PFSK-1 (cell line): ENCODE results near the gene TMEM151A.

Experiments used
- POLR2AphosphoS5 ChIP-seq: IDR thresholded peaks from 2 replicates; pipeline ENCODE4 v1.6.1; 2012; ENCODE audit warnings: low read depth, mild to moderate bottlenecking, control low read depth, low read length, moderate library complexity
- TAF1 ChIP-seq: IDR thresholded peaks from 2 replicates; pipeline ENCODE4 v1.6.1; 2012; ENCODE audit warnings: low read length, control low read depth, borderline replicate concordance; ENCODE audit not compliant: insufficient read depth
- TF ChIP-seq, protein P1 (sequence below), 2 experiments: IDR thresholded peaks; 2 replicates each; pipeline versions ENCODE4 v1.6.1 to v1.8.0; 2011 to 2012; ENCODE audit warnings: low read depth in 2 of 2, low read length in 2 of 2, control low read depth in 1 of 2, inconsistent platforms in 1 of 2, mild to moderate bottlenecking in 1 of 2, moderate library complexity in 1 of 2; ENCODE audit not compliant: insufficient read depth in 1 of 2

DNA sequence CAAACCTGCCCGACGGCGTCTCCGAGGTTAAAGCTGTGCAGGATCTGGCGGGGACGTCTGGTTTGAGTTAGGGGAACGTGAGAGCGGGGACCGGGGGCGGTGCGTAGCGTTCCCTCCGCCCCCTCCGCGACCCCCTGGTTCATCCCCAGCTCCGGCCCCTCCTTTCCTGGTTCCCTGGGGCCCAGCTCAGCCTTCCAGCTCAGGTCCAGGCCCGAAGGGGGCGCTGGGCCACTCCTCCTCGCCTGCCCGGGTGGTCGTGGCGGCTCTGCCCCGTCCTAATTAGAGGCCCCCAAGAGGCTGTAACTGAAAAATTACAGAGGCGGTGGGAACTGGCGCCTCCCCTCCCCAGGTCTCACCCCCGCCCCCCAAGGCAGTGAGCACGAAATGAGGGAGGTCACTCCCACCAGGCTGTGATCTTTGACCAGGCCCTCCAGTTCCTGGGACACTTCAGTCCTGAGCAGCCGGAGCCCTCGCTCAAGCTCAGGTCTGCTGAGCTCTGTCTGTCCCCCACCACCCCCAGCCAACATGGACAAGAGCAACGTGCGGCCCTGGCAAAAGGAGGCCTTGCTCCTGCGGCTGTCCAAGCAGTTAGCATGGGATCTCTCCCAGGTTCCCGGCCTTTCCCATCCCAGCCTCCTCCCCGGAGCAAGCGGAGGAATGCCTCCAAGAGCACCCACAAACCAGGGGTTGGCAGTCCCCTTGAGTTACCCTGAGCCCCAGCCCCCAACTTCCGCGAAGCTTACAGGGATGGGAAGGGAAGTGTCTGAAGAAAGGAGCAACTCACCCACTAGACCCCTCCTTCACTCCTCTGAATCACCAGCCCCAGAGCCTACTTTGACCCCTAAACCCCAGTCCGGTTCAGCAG is 21.9 kb downstream of the TMEM151A start:
- TF ChIP-seq TAF1 (no peak), POLR2AphosphoS5 (no peak)
- TF ChIP-seq, protein P1, sequence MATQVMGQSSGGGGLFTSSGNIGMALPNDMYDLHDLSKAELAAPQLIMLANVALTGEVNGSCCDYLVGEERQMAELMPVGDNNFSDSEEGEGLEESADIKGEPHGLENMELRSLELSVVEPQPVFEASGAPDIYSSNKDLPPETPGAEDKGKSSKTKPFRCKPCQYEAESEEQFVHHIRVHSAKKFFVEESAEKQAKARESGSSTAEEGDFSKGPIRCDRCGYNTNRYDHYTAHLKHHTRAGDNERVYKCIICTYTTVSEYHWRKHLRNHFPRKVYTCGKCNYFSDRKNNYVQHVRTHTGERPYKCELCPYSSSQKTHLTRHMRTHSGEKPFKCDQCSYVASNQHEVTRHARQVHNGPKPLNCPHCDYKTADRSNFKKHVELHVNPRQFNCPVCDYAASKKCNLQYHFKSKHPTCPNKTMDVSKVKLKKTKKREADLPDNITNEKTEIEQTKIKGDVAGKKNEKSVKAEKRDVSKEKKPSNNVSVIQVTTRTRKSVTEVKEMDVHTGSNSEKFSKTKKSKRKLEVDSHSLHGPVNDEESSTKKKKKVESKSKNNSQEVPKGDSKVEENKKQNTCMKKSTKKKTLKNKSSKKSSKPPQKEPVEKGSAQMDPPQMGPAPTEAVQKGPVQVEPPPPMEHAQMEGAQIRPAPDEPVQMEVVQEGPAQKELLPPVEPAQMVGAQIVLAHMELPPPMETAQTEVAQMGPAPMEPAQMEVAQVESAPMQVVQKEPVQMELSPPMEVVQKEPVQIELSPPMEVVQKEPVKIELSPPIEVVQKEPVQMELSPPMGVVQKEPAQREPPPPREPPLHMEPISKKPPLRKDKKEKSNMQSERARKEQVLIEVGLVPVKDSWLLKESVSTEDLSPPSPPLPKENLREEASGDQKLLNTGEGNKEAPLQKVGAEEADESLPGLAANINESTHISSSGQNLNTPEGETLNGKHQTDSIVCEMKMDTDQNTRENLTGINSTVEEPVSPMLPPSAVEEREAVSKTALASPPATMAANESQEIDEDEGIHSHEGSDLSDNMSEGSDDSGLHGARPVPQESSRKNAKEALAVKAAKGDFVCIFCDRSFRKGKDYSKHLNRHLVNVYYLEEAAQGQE (IDR thresholded peaks at IDR 0.05; ENCODE audit: insufficient read depth in 1 of 2, low read depth in 2 of 2, low read length in 2 of 2) = no peak
